GM13976 (cell line): ENCODE results near the gene PPP2R2B.

Experiments used
- DNase-seq: peaks from one replicate; pipeline ENCODE4 v3.0.0; 2012; ENCODE audit warnings: low spot score
- CTCF ChIP-seq: IDR thresholded peaks from 2 replicates; pipeline ENCODE4 v1.5.1; 2012; ENCODE audit warnings: borderline replicate concordance, mild to moderate bottlenecking; ENCODE audit not compliant: insufficient read depth; ENCODE audit errors: extremely low read depth, missing control alignments, control extremely low read depth
- in situ Hi-C: fragments of 300-500 bp; cut with MboI; formaldehyde crosslinking; loops from one replicate; pipeline ENCODE4 v1.12.0; 2022; ENCODE audit warnings: low sequenced_read_pairs, mixed read lengths, inconsistent platforms; ENCODE audit not compliant: unreplicated experiment

Gene PPP2R2B

GRCh38 chr5:146553446-146553845, 325.1 kb downstream of the PPP2R2B start:
- TF ChIP-seq CTCF = no peak
- in situ Hi-C loops = no loop called here
- no peak for DNase-seq

- TF ChIP-seq CTCF = no peak
- no peak for DNase-seq
- in situ Hi-C loops = loop anchor here (10.0 to 25.0 kb wide), 2 partner anchors 415 to 638 kb away; no protein-coding TSS in a partner anchor
Measured at GRCh38 chr5:146549615-146550014, 328.9 kb downstream of the PPP2R2B start.

- no peak for DNase-seq
- TF ChIP-seq CTCF = no peak
- in situ Hi-C loops = loop anchor here (10.0 to 25.0 kb wide), 2 partner anchors 416 to 638 kb away; no protein-coding TSS in a partner anchor
Measured at GRCh38 chr5:146548781-146549449, 329.6 kb downstream of the PPP2R2B start.

- TF ChIP-seq CTCF = no peak
- no peak for DNase-seq
- in situ Hi-C loops = loop anchor here (10.0 to 25.0 kb wide), 2 partner anchors 421 to 643 kb away; no protein-coding TSS in a partner anchor
Measured at GRCh38 chr5:146544232-146544631, 334.3 kb downstream of the PPP2R2B start.

- peak; percentile 60 for DNase-seq
- in situ Hi-C loops = loop anchor here (10.0 to 25.0 kb wide), 2 partner anchors 423 to 645 kb away; no protein-coding TSS in a partner anchor
- TF ChIP-seq CTCF = peak; percentile 88
Measured at GRCh38 chr5:146541958-146542849, 336.4 kb downstream of the PPP2R2B start.

- in situ Hi-C loops = loop anchor here (10.0 to 25.0 kb wide), 2 partner anchors 424 to 647 kb away; no protein-coding TSS in a partner anchor
- no peak for TF ChIP-seq CTCF
- DNase-seq = no peak
Measured at GRCh38 chr5:146540414-146540813, 338.1 kb downstream of the PPP2R2B start.
